DMS53 treated with DMSO at 0.1 percent for 48 hours (cell line): ENCODE measurements around the gene PIP4P1.
"Not testable (repeated sequence)": the region's sequence is repeated elsewhere in the genome, so short reads cannot be mapped to it uniquely, and the experiment has no call there.

ENCODE experiments used
- DNase-seq: peaks from one replicate; lab custom pipeline; 2025; ENCODE audit not compliant: unreplicated experiment; lab: John Stamatoyannopoulos, UW

The PIP4P1 gene

DNA sequence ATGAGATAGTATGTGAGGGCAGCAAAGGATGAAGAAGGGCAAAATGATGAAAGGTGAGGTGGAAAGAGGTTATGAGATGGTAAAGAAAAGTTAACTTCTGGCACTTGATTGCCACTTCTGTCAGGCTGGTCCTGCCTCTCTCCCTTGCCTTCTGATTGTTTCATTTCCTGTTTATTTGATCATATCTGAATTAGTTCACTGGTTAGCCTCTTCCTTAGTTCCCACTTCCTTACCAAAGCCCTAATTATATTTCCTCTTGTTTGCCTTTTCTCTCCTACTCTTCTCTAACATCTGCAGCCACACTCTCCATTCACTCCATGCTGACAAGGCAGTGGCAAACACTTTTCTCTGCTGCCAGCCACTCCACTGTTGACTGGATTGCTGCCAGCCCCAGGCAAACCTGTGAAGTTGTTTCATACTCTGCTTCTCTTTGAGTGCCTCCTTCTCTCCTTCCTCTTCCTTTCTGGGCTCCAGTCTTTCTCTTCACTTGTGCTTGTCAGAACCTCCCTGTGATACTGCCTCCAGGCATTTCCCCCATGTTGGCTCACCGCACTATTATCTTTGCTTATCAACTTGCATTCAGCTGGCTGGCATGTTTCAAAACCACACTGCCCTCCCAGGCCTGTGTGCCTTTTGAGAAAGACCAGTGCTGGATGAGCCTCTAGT, 16.1 kb upstream of the PIP4P1 start:
- DNase-seq, result no peak

DNA sequence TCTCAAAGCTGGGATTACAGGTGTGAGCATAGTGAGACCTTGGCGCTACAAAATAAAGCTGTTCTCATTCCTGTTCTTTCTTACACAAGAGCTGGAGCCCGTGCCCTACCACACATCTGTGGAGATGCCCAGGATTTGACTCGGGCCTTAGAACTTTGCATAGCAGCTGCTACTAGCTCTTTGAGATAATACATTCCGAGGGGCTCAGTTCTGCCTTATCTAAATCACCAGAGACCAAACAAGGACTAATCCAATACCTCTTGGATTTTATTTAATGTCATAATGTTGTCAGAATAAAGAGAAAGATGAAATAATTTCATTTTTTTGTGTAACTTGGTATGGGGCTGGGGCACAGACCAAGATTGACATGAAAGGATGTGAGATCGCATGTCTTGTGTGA, 15.5 kb upstream of the PIP4P1 start:
- no peak for DNase-seq

DNA sequence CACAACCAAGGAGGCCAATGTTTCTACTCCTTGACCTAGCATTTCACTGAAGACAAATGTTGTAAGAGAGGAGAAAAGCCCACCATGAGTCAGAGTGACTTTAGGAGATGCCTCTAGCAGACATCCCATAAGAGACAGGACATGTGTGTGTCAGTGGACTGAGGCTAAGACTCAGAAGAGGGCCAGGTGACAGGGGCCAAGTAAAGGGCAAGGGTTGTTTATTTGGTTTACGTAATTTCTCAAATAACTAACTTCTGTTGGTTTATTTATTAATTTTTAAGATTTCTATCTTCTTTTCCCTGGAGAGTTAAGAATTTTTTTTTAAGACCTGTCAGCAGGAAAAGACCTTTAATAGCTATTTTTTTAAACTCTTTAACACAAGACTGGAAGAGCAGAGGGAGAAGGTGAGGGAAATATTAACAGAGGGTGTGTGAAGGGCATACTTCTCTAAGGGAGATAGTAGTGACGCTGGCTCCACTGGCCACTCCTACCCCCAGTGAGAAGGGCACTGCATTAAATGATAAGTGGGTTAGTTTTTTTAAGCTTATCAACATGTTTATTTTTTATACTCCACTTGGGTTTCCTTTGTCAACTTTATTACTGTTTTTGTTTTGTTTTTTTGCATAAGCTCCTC, 11.4 kb upstream of the PIP4P1 start:
- no peak for DNase-seq

DNA sequence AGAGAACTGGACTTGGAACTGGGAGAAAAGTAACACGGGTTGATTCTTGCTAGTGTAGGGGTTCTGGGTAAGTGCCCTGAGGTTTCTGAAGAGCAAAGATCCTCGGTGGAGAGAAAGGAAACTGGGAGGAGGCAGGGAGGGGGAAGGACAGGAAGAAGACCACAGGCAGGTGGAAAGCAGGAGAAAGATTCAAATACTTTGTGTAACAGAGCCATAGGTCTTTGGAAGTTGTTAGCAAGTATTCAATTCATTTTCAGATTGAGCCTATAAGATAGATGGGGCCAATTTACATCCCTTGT, 9.3 kb upstream of the PIP4P1 start:
- DNase-seq, result no peak

DNA sequence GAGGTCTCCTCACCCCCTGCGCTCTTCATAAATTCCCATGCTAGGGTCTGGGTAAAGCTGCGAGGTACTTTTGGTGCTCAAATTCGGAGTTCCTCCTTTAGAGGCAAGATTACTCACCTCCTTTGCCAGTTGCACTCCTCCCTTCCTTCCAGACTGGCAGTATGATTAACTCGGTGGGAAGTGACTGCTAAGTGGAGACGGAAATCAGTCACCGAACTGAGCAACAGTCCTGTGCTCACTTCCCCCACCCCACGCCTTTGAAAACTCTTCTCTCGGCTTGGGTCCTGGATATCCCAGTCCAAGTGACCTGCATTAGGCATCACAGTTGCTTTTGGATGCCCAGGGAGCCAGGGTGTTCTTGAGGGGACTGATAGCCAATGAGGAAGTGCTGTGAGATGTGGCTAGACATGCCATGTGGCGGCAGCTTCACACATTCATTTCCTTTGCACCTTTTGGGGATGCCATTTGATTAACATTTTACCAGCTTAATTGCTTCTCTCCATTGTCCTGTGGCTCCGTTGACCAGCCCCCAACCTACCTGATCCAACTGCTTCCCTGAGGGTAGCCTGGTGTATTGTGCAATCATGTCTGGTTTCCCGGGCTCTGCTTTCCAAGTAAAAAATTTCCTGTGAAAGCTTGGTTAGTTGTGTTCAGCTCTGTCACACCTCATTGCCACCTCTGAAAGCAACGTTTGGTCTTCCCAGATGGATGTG, 8.8 kb upstream of the PIP4P1 start:
- DNase-seq, result no peak

DNA sequence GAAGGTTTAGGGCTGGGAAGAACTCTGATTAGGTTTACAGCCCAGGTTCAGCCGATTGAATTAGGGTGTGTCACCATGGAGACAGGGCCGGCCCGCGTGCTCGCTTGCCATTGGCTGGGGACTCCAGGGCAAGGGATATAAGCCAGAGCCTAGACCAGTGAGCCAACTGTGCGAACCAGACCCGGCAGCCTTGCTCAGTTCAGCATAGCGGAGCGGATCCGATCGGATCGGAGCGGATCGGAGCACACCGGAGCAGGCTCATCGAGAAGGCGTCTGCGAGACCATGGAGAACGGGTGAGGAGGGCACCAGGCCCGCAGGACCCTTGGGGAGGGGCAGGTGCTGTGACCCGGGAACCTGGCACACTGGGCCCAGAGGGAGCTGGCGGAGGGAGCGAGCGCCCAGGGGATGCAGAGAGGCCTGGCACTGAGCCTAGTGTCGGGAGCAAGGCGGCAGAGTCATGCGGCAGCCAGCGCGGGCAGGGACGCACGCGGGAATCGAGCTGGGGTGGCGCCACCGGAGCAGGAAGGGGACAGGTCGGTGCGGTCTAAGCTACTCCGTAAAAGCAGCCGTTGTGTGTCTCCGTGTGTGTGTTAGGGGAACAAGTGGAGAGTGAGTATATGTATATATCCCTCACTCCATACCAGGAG, 8.1 kb upstream of the PIP4P1 start, which contains the start of gene PNP:
TSS of gene PNP (plus strand) at position 165 of the 648 bp plus-strand sequence. CDS start at position 284, 119 bp downstream.
- DNase-seq, result peak; percentile 33

DNA sequence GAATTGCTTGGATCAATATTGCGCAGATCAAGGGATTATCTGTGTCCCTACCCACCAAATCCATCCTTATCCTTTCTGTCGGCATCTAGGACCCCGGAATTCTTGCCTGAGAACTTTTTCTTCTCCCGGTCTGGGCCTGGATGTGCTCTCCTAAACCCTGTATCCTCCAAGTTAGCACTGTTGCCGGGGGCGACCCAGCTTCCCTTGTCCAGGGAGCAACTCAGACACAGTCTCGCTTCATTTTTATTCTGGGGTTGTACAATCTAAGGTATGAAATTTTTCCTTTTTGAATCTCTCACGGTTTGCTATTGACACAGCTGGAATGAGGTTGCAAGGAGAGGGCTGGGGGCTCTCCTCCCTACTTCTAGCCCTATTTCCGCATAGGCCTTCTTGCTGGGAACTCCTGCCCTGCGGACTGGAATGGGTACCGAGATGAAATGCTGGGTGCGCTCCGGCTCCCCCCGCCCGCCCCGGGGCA, 7.6 kb upstream of the PIP4P1 start:
- no peak for DNase-seq

DNA sequence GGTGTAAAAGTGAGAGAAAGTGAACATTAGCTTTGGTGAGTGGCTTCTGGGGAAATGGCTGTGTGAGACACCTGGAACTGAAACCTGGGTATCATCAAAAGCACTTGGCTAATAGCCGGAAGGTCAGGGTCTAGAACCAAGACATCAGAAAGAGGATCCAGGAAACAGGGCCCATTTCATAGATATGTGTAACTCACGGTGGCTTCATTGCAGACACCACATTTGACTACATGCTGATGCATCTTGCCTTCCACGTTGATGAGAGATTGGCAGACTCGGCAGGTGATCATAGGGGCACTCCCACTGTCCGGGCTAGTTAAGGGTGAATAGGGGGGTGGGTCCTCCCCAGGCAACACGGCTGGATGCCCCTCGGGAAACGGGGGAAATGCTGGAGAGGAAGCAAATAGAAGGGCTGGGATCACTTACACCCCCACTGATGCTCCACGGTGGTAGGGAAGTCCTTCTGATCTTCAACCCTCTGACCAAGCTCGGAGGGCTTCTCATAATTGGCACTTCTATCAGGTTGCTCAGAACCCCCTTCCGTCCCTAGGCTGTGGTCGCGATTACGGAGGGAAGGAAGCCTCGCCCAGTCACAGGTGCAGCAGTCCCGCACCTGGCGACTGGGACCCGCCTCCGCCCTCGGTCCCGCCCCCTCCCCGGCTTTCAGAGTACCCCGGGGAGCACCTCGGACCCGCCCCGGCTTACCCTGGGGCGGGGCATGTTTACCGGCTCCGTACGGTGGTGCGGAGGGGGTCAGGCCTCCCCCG, 593 bp downstream of the PIP4P1 start:
- DNase-seq, result peak; percentile 2

DNA sequence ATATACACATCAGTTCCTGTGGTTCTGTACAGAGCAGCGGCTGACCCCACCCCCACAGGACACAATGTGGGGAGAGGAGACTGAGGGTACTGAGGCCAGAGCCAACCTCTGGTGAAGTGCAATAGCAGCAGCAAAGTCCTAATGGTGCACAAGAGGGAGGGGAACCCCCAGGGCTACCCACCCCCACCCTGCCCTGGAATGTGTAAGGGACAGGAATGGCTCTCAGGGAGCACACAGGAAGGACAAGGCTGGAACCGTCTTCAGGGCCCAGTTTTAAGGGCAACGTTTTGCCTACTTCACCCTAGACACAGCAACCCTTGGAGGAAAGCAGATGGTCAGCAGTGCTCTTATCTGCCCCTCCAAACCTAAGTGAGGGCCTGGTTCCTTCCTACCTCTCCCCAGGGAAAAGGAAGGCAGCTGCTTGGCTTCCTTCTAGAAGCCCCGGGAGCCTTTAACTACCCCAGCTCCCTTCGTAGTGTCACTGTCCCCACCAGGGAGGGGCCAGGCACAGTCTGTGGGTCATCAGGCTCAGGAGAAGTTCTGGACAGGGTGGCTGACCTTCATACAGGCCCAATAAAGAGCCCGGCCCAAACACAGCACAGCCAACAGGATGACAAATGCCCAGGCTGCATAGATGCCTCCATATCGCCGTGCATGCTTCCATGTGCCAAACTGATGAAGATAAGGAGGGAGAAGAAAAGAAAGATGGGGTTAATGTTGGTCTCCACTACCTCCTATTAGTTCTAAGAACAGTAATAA, 3.0 kb downstream of the PIP4P1 start:
- DNase-seq, result no peak

DNA sequence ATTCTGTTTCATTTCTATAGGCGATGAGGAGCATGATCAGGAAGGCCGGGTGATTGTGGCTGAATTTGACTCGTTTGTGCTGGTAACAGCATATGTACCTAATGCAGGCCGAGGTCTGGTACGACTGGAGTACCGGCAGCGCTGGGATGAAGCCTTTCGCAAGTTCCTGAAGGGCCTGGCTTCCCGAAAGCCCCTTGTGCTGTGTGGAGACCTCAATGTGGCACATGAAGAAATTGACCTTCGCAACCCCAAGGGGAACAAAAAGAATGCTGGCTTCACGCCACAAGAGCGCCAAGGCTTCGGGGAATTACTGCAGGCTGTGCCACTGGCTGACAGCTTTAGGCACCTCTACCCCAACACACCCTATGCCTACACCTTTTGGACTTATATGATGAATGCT, 4.3 kb downstream of the PIP4P1 start:
- DNase-seq, result no peak

DNA sequence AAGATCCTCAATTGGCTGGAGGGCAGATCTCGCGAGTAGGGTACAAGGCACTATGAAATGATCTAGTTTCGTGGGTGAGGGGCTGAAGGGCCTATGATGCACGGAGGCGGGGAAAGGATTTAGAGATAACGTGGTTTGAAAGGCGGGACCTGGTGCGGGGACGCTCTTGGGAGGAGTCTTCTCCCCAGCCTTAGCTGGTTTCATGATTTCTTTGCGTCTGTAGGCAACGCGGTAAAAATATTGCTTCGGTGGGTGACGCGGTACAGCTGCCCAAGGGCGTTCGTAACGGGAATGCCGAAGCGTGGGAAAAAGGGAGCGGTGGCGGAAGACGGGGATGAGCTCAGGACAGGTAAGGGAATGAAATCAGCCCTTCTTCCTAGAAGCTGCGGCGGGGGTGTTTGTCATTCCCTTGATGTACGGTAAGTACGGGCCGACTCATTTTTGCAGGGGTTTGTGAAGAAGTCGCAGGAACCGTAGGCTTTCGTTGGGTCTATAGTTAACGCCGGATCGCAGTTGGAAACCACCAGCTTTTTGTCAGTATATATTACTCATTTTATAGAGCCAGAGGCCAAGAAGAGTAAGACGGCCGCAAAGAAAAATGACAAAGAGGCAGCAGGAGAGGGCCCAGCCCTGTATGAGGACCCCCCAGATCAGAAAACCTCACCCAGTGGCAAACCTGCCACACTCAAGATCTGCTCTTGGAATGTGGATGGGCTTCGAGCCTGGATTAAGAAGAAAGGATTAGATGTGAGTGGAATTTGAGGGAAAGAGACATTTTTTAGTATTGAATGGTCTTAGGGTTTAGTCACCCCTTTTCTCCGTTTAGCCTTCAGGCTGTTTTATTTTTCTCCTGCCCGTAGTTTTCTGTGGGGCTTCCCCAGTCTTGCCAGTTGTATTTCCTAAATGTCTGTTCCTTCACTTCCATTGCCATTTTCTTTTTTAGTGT, 5.6 kb downstream of the PIP4P1 start:
- DNase-seq, result no peak

DNA sequence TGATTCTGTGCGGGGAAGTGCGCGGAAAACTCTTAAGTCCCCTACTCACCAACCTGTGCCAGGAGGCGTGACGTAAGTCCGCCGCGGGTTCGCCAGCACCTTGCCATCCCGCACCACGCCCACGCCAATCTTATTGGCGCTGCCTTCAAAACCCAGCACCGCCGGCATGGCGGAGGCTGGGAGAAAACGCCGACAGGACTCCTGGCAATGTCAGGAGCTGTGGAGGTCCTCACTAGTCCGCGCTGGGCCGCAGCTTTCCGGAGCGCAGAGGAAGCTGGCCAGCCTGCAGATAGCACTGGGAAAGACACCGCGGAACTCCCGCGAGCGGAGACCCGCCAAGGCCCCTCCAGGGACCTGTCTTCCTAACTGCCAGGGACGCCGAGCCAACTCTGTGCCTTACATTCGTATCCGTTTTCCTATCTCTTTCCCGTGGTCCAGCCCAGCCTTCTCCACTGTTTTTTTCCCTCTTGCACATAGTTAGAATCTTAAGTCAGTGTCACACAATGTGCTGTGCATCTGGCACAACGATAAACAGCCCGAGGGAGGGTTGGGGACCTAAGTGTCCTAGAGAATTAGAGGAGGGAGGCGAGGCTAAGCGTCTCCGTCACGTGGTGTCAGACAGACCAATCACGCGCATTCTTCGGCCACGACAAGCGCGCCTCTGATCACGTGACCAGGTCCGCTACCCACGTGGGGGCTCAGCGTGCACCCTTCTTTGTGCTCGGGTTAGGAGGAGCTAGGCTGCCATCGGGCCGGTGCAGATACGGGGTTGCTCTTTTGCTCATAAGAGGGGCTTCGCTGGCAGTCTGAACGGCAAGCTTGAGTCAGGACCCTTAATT, 6.5 kb downstream of the PIP4P1 start, which contains the start of the genes APEX1 and OSGEP:
TSS of gene APEX1 (plus strand) at position 711 of the 839 bp plus-strand sequence. CDS start 420 bp downstream, outside the sequence.
TSS of gene OSGEP (minus strand) at position 297 of the 839 bp plus-strand sequence. CDS start at position 168, 129 bp downstream.
- peak; percentile 56 for DNase-seq

DNA sequence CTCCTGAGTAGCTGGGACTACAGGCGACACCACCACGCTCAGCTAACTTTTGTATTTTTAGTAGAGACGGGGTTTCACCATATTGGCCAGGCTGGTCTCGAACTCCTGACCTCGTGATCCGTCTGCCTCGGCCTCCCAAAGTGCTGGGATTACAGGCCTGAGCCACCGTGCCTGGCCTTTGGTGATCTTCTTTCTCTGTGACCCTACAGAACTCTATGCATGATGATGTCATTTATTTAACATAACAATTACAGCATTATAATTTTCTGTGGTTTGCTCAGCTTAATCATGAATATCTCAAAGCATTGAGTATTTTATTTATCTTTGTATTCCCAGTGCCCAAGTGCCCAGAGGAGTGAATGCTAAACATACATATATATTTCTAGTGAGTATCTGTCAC, 8.4 kb downstream of the PIP4P1 start:
- DNase-seq, result not testable (repeated sequence)

DNA sequence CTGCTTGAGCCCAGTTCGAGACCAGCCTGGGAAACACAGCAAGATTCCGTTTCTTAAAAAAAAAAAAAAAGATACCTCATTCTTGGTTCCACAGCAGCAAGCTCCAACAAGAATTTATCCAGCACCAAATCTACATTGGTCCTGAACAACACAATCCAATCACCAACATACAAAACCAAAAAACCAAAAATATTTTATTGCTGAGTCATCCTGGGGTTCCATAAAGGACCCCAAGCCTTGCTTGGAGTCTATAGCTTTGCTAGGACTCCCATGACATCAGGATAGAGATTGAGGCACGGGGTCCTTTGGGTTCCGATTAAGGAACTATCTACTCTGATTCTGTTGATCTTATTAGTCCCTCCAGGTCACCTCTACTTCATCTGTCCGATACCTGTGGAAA, 14.3 kb downstream of the PIP4P1 start:
- no peak for DNase-seq

DNA sequence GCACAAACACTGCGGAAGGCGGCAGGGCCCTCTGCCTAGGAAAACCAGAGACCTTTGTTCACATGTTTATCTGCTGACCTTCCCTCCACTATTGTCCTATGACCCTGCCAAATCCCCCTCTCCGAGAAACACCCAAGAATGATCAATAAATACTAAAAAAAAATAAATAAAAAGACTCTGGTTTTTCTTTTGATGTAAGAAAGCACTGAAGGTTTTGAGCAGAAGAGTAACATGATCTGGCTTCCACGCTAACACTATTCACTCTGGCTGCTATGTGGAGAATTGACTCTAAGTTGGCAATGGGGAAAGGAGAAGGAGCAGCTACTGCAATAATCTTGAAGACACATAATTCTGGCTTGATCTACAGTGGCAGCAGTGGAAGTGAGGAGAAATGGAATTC, 17.6 kb downstream of the PIP4P1 start:
- not testable (repeated sequence) for DNase-seq

DNA sequence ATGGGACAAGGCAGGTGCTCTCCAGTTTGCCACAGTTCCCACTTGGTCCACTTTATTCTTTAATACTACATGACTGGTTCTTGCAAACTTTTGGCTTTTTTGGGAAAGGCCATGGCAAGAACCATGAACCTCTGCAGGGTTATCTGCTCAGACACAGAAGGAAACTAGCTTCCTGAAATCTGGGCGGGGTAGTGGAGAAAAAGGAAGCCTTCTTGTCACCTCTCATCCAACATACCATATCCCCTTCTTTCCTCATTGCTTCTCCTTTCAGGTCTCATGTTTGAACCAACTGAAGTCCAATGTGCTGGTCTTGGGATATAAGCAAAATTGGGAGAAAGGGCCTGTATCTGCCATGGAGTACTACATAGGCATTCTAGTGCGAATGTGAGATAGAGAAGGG, 19.8 kb downstream of the PIP4P1 start:
- DNase-seq, result no peak

DNA sequence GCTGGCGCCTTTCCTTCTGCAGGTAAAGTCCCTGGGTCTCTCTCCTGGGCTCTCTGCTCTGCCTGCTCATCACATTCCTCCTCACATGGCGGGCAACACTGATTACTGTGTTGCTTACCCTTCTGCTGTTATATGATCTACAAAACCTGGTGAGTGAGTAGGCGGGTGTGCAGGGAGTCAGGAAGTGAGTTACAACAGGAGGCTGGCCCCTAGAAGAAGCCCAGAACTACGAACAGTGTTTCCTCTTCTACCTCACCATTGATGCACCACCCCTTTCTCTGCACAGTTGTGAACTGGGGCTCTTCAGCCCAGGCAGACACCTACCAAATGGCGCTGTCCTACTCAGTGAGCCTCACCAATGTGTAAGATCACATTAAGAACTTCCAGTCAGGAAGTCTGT, 20.4 kb downstream of the PIP4P1 start:
- no peak for DNase-seq

DNA sequence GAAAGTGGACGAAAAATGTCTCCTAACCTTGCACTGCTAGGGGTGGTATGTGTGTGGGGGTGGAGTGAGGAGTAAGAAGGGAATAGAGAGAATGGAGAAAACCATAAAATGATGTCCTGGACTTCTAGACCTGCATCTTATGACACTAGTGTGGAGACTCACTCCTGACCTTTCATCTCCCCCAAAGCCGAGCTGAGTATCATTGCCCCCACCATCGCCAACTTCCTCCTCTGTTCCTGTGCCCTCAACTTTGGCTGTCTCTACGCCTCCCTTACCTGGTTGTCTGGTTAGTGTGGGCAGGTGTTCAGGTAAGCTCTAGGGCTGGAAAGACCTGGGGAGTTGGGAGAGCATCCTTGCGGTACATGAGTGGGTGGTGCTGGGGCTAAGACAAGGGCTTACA, 20.8 kb downstream of the PIP4P1 start:
- DNase-seq, result no peak
